ENCODE data around the gene SMARCB1. TPM values are rescaled to one million over a fixed set of nuclear protein-coding genes. Genes with fewer than 3 reads are reported as not detected.

The SMARCB1 gene
- total RNA-seq, 1 experiment from 2014 or later = 88.2 TPM

- intact Hi-C loops (cut with micrococcal nuclease; ENCODE audit: unreplicated experiment) = no loop called here
- no peak overlapping the region for H3K27ac Mint-ChIP-seq (ENCODE audit: unreplicated experiment)
- H3K36me3 Mint-ChIP-seq (ENCODE audit: insufficient read depth, unreplicated experiment) = peaks cover 64% of the 10 kb centered on the region
- H3K4me1 Mint-ChIP-seq (ENCODE audit: low read depth, unreplicated experiment) = no peaks in the 10 kb centered on the region
- CTCF ChIA-PET = interaction anchor here (0.6 kb wide), 1 partner anchor 11 kb away, joined by 4 read pairs; no protein-coding TSS in a partner anchor
- BruUV-seq (replicated peaks) = no TSS peak
- no peak for TF ChIP-seq CTCF (IDR thresholded peaks at IDR 0.05; ENCODE audit: unreplicated experiment)
- H3K4me3 Mint-ChIP-seq (ENCODE audit: low read depth, unreplicated experiment) = no peak overlapping the region
- H3K27me3 Mint-ChIP-seq (ENCODE audit: unreplicated experiment) = no peaks in the 10 kb centered on the region
- DNase-seq = no peak
- H3K9me3 Mint-ChIP-seq (ENCODE audit: low read depth, unreplicated experiment) = no peaks in the 10 kb centered on the region
Observed at GRCh38 chr22:23803001-23803819, 16.4 kb downstream of the SMARCB1 start.

- peaks cover 67% of the 10 kb centered on the region for H3K36me3 Mint-ChIP-seq (ENCODE audit: insufficient read depth, unreplicated experiment)
- no peaks in the 10 kb centered on the region for H3K9me3 Mint-ChIP-seq (ENCODE audit: low read depth, unreplicated experiment)
- no peak overlapping the region for H3K27ac Mint-ChIP-seq (ENCODE audit: unreplicated experiment)
- CTCF ChIA-PET = no interaction called here
- intact Hi-C loops (cut with micrococcal nuclease; ENCODE audit: unreplicated experiment) = no loop called here
- H3K4me3 Mint-ChIP-seq (ENCODE audit: low read depth, unreplicated experiment) = no peak overlapping the region
- H3K27me3 Mint-ChIP-seq (ENCODE audit: unreplicated experiment) = no peaks in the 10 kb centered on the region
- no peaks in the 10 kb centered on the region for H3K4me1 Mint-ChIP-seq (ENCODE audit: low read depth, unreplicated experiment)
- DNase-seq = no peak
- no peak for TF ChIP-seq CTCF (IDR thresholded peaks at IDR 0.05; ENCODE audit: unreplicated experiment)
- no TSS peak for BruUV-seq (replicated peaks)
Observed at GRCh38 chr22:23804781-23805291, 18.1 kb downstream of the SMARCB1 start.

GRCh38 chr22:23806837-23807236 lies 20.1 kb downstream of the SMARCB1 start:
- H3K4me3 Mint-ChIP-seq (ENCODE audit: low read depth, unreplicated experiment) = no peak overlapping the region
- no peak for DNase-seq
- no peaks in the 10 kb centered on the region for H3K27me3 Mint-ChIP-seq (ENCODE audit: unreplicated experiment)
- H3K9me3 Mint-ChIP-seq (ENCODE audit: low read depth, unreplicated experiment) = no peaks in the 10 kb centered on the region
- BruUV-seq (replicated peaks) = no TSS peak
- no peak for TF ChIP-seq CTCF (IDR thresholded peaks at IDR 0.05; ENCODE audit: unreplicated experiment)
- intact Hi-C loops (cut with micrococcal nuclease; ENCODE audit: unreplicated experiment) = no loop called here
- peaks cover 61% of the 10 kb centered on the region for H3K36me3 Mint-ChIP-seq (ENCODE audit: insufficient read depth, unreplicated experiment)
- H3K4me1 Mint-ChIP-seq (ENCODE audit: low read depth, unreplicated experiment) = no peaks in the 10 kb centered on the region
- CTCF ChIA-PET = no interaction called here
- H3K27ac Mint-ChIP-seq (ENCODE audit: unreplicated experiment) = no peak overlapping the region

- Mint-ChIP-seq H3K27me3 (ENCODE audit: unreplicated experiment) (no peaks in the 10 kb centered on the region), H3K4me3 (ENCODE audit: low read depth, unreplicated experiment) (no peak overlapping the region), H3K27ac (ENCODE audit: unreplicated experiment) (no peak overlapping the region), H3K36me3 (ENCODE audit: insufficient read depth, unreplicated experiment) (peaks cover 43% of the 10 kb centered on the region), H3K9me3 (ENCODE audit: low read depth, unreplicated experiment) (no peaks in the 10 kb centered on the region), H3K4me1 (ENCODE audit: low read depth, unreplicated experiment) (no peaks in the 10 kb centered on the region)
- BruUV-seq (replicated peaks) = no TSS peak
- TF ChIP-seq CTCF (IDR thresholded peaks at IDR 0.05; ENCODE audit: unreplicated experiment) = no peak
- intact Hi-C loops (cut with micrococcal nuclease; ENCODE audit: unreplicated experiment) = no loop called here
- DNase-seq = no peak
- CTCF ChIA-PET = interaction anchor here (0.7 kb wide), 1 partner anchor 28 kb away, joined by 3 read pairs; no protein-coding TSS in a partner anchor
Observed at GRCh38 chr22:23812378-23812777, 25.6 kb downstream of the SMARCB1 start.
